Endometrium (tissue), 2 donors: ENCODE results near the gene KRT40.
"Not testable (repeated sequence)": the region's sequence is repeated elsewhere in the genome, so short reads cannot be mapped to it uniquely, and the experiment has no call there.

Source experiments
- FAIRE-seq: peaks from 2 replicates; lab custom pipeline; 2012; peaks lifted over from hg19 to GRCh38; lab: Jason Lieb, UNC
- donor health status: control.
- donor health status: control.

Gene KRT40

GRCh38 chr17:40984226-40984625 is at the start of gene KRT40:
Gene KRT40, minus strand, starts transcription at chr17:40984326. Its CDS starts 53 bp downstream, at chr17:40984273.
- no peak for FAIRE-seq

- no peak for FAIRE-seq
These were observed 45.6 kb upstream of the KRT40 start, which contains the start of gene KRTAP1-4 for GRCh38 chr17:41029633-41030245. Gene KRTAP1-4, minus strand, starts transcription at chr17:41030195. Its CDS starts 117 bp downstream, at chr17:41030078.

- FAIRE-seq = peak; percentile 84
These were observed 42.8 kb upstream of the KRT40 start, which contains the start of gene KRTAP1-5 for GRCh38 chr17:41026715-41027471. Gene KRTAP1-5, minus strand, starts transcription at chr17:41027208. Its CDS starts 53 bp downstream, at chr17:41027155.

GRCh38 chr17:41024697-41025096 is 40.6 kb upstream of the KRT40 start:
- FAIRE-seq = no peak

GRCh38 chr17:41020336-41020735 is 36.2 kb upstream of the KRT40 start:
- FAIRE-seq = no peak

- FAIRE-seq = no peak
These were observed 35.3 kb upstream of the KRT40 start for GRCh38 chr17:41019415-41019814.

GRCh38 chr17:41018541-41018940 is 34.4 kb upstream of the KRT40 start:
- FAIRE-seq = no peak

- no peak for FAIRE-seq
These were observed 32.6 kb upstream of the KRT40 start for GRCh38 chr17:41016578-41017215.

- FAIRE-seq = no peak
These were observed 31.3 kb upstream of the KRT40 start for GRCh38 chr17:41015454-41015853.

GRCh38 chr17:41013606-41014005 is 29.5 kb upstream of the KRT40 start:
- no peak for FAIRE-seq

GRCh38 chr17:41013181-41013580 is 29.1 kb upstream of the KRT40 start:
- FAIRE-seq = no peak

- FAIRE-seq = no peak
These were observed 28.4 kb upstream of the KRT40 start for GRCh38 chr17:41012326-41013120.

GRCh38 chr17:41010441-41010840 is 26.3 kb upstream of the KRT40 start:
- no peak for FAIRE-seq

GRCh38 chr17:41009936-41010335 is 25.8 kb upstream of the KRT40 start:
- no peak for FAIRE-seq

GRCh38 chr17:41009301-41009760 is 25.2 kb upstream of the KRT40 start:
- FAIRE-seq = no peak

- FAIRE-seq = no peak
These were observed 24.7 kb upstream of the KRT40 start, which contains the start of gene KRTAP3-1 for GRCh38 chr17:41008811-41009210. Gene KRTAP3-1, minus strand, starts transcription at chr17:41009128. Its CDS starts 54 bp downstream, at chr17:41009074.

GRCh38 chr17:41004397-41004796 is 20.3 kb upstream of the KRT40 start:
- no peak for FAIRE-seq

- no peak for FAIRE-seq
These were observed 19.8 kb upstream of the KRT40 start for GRCh38 chr17:41003926-41004325.

- FAIRE-seq = no peak
These were observed 18.7 kb upstream of the KRT40 start for GRCh38 chr17:41002814-41003213.

- no peak for FAIRE-seq
These were observed 17.7 kb upstream of the KRT40 start for GRCh38 chr17:41001795-41002194.

GRCh38 chr17:40999563-40999962 is 15.4 kb upstream of the KRT40 start, which contains the start of gene KRTAP3-2:
Gene KRTAP3-2, minus strand, starts transcription at chr17:40999906. Its CDS starts 53 bp downstream, at chr17:40999853.
- FAIRE-seq = not testable (repeated sequence)

GRCh38 chr17:40997361-40997760 is 13.2 kb upstream of the KRT40 start:
- no peak for FAIRE-seq
